Gastroesophageal sphincter (tissue), 3 donors: Measurements from ENCODE around the gene HMG20A.

Source experiments
- CTCF ChIP-seq, 4 experiments: fragments of 200-600 bp in 2 of 4; fragments of 450-650 bp in 2 of 4; sonication (generic) in 1 of 4; IDR thresholded peaks; one replicate each; pipeline ENCODE4 v1.5.1; 2017 to 2019; ENCODE audit warnings: antibody characterized with exemption in 4 of 4, mild to moderate bottlenecking in 2 of 4, moderate library complexity in 2 of 4
- EP300 ChIP-seq: sonication (generic); formaldehyde crosslinking; IDR thresholded peaks from one replicate; pipeline ENCODE4 v1.6.1; 2017; ENCODE audit warnings: antibody characterized with exemption, mild to moderate bottlenecking
- POLR2A ChIP-seq, 2 donors: fragments of 450-650 bp; IDR thresholded peaks; one replicate each; pipeline ENCODE4 v1.6.1; 2017; ENCODE audit warnings: antibody characterized with exemption in 2 of 2, mild to moderate bottlenecking in 2 of 2, moderate library complexity in 1 of 2

- TF ChIP-seq EP300 (no peak), POLR2A (IDR thresholded peaks at IDR 0.05) (no peak), CTCF (IDR thresholded peaks at IDR 0.05) (no peak)
Measured at GRCh38 chr15:77479015-77479414, 58.3 kb downstream of the HMG20A start.
